C1 segment of cervical spinal cord (tissue), 14 donors: ENCODE measurements around the gene ATG14.

Experiments used
- DNase-seq, 14 donors: peaks; one replicate each; lab custom pipeline; 2025; lab: John Stamatoyannopoulos, UW

The ATG14 gene

GRCh38 chr14:55317542-55318306 lies 93.9 kb downstream of the ATG14 start:
- DNase-seq = no peak

GRCh38 chr14:55316564-55316963 lies 95.1 kb downstream of the ATG14 start:
- DNase-seq = no peak
